Activated T-helper 17 cell treated with anti-CD3 and anti-CD28 coated beads, Interleukin-2, amount 50 U/mL, for 72 hours (primary cell): ENCODE measurements around the gene SH3D21. TPM values are rescaled to one million over a fixed set of nuclear protein-coding genes. Genes with fewer than 3 reads are reported as not detected.

Source experiments
- ATAC-seq: fragments of 150-1000 bp; cut with Tn5 transposase; replicated peaks from 2 replicates; pipeline ENCODE4 v1.10.0; 2021; ENCODE audit warnings: mild to moderate bottlenecking, moderate library complexity
- H3K27ac Mint-ChIP-seq: one replicate; pipeline ENCODE4 v1.8.0; 2022; ENCODE audit warnings: mixed read lengths
- H3K27me3 Mint-ChIP-seq: one replicate; pipeline ENCODE4 v1.8.0; 2022; ENCODE audit warnings: mixed read lengths
- H3K36me3 Mint-ChIP-seq: one replicate; pipeline ENCODE4 v1.8.0; 2022; ENCODE audit warnings: low read depth, mild to moderate bottlenecking, mixed read lengths
- H3K4me1 Mint-ChIP-seq: one replicate; pipeline ENCODE4 v1.8.0; 2022; ENCODE audit warnings: mixed read lengths
- H3K4me3 Mint-ChIP-seq: one replicate; pipeline ENCODE4 v1.8.0; 2022; ENCODE audit warnings: mild to moderate bottlenecking, mixed read lengths
- H3K9me3 Mint-ChIP-seq: one replicate; pipeline ENCODE4 v1.8.0; 2022; ENCODE audit warnings: mixed read lengths
- total RNA-seq, 2 donors: library from RNA; stranded (reverse); gene quantifications; one replicate each; pipeline ENCODE4 v1.2.3, GENCODE V29; 2022

SH3D21 gene
- total RNA-seq, 2 donors from 2014 or later = 24.4 to 245 TPM

DNA sequence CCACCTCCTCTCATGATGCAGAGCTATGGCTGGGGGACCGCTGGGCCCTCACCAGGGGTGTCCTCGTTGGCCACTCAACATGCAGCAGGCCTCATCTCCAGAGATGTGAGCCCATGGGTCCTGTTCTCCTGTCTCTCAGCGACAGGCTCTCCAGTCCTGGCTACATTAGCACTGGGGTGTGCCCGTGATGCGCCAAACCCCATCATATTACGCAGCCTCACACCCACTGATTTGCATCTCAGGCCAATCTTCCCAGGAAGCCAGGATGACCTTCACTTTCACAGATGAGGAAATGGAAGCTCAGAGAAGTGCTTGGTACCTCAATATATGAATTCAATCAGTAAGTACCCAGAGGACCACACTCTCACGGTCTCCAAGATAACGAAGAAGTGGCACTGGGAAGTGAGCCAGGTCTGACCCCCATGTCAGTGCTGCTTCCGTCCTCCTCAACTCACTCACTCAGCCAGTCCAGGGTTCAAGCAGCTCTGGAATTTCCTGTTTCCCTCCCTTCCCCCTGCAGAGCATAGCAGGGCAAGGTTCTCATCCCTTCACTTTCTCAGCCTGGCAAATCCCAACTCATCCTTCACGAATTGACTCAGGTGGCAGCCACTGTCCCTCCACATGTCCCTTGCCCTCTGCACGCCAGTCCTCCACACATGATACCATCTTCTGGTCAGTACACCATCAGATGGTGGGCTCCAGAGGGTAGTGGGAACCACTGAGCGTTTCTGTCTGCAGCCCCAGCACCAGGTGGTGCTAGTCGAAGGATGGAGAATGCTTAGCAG lies 46.1 kb downstream of the SH3D21 start:
- ATAC-seq = no peak
- H3K9me3 Mint-ChIP-seq = no peaks in the 10 kb centered on the region
- H3K36me3 Mint-ChIP-seq = peaks cover 64% of the 10 kb centered on the region
- H3K4me3 Mint-ChIP-seq = no peak overlapping the region
- no peaks in the 10 kb centered on the region for H3K27me3 Mint-ChIP-seq
- H3K27ac Mint-ChIP-seq = peak overlapping the region; percentile 34
- peaks cover 18% of the 10 kb centered on the region for H3K4me1 Mint-ChIP-seq

DNA sequence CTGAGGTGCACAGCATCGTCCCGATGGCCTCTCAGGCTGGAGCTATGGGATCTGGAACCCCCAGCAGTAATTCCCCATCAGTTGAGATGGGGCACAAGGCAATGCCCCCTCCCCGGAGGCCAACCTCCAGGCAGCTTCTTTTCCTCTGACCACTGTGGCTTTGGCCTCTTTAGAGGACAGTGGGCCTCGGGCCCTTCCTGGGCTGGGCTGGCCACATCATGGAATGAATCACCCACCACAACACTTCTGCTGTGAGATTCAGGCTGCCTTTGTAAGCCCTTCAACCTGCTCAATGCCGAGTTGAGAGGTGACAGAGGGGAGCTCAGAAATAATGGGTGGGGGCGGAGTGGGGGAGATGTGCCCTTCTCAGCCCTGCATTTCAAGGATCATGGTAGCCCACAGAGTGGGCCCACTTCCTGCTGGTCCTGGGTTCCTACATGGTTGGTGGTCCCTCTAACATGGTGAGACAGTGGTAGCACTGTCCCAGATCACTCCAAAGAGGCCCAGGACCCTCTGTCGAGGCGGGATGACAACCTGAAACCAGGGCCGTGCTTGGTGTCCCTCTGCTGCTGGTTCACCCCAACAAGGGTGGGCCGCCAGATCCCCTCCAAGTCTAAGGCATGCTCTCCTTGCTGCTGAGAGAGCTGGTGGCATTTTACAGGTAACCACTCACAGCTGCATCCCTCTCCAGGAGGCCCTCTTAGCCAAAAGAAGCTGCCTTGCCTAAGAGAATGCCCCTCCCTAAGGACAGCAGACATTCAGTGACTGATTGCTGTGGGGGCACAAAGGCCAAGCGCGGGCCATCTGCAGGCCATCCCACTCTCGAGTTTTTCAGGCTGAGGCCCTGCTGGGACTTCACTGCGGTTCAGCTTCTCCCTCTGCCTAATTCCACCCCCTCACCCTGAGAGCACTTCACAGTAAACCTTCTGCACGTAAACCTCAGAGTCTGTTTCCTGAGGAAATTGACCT lies 47.0 kb downstream of the SH3D21 start:
- Mint-ChIP-seq H3K4me1 (peaks cover 18% of the 10 kb centered on the region), H3K36me3 (peaks cover 64% of the 10 kb centered on the region), H3K27me3 (no peaks in the 10 kb centered on the region), H3K27ac (peak overlapping the region; percentile 34), H3K4me3 (no peak overlapping the region), H3K9me3 (no peaks in the 10 kb centered on the region)
- ATAC-seq = no peak

DNA sequence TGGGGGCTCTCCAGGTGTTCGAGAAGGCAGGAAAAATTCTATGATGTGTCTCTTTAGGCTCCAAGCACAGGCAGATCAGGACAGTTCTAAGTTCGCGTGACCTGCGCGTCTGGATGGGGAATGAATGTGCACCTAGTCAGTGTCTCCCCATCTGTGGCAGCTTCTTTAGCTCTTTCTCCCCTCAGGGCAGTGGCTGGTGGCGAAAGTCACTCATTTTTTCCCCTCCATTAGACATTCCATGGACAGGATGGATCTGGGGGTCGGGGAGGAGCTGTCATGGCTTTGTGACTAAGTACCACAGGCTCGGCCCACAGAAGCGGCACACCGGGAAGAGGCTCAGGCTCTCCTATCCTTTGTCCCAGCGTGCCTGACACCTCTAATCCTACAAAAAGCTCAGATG lies 48.3 kb downstream of the SH3D21 start:
- no peaks in the 10 kb centered on the region for H3K9me3 Mint-ChIP-seq
- H3K4me1 Mint-ChIP-seq = peaks cover 18% of the 10 kb centered on the region
- no peaks in the 10 kb centered on the region for H3K27me3 Mint-ChIP-seq
- ATAC-seq = no peak
- H3K4me3 Mint-ChIP-seq = no peak overlapping the region
- H3K27ac Mint-ChIP-seq = peak overlapping the region; percentile 54
- peaks cover 71% of the 10 kb centered on the region for H3K36me3 Mint-ChIP-seq

GRCh38 chr1:36355811-36356210 lies 49.6 kb downstream of the SH3D21 start:
- H3K27ac Mint-ChIP-seq = no peak overlapping the region
- no peak for ATAC-seq
- H3K36me3 Mint-ChIP-seq = peaks cover 74% of the 10 kb centered on the region
- H3K27me3 Mint-ChIP-seq = no peaks in the 10 kb centered on the region
- H3K4me3 Mint-ChIP-seq = no peak overlapping the region
- H3K9me3 Mint-ChIP-seq = no peaks in the 10 kb centered on the region
- peaks cover 20% of the 10 kb centered on the region for H3K4me1 Mint-ChIP-seq

GRCh38 chr1:36358514-36359084 lies 52.4 kb downstream of the SH3D21 start:
- no peak overlapping the region for H3K4me3 Mint-ChIP-seq
- no peak for ATAC-seq
- H3K4me1 Mint-ChIP-seq = peaks cover 6% of the 10 kb centered on the region
- H3K27me3 Mint-ChIP-seq = no peaks in the 10 kb centered on the region
- no peaks in the 10 kb centered on the region for H3K9me3 Mint-ChIP-seq
- peaks cover 86% of the 10 kb centered on the region for H3K36me3 Mint-ChIP-seq
- peak overlapping the region; percentile 95 for H3K27ac Mint-ChIP-seq

GRCh38 chr1:36359383-36359782 lies 53.2 kb downstream of the SH3D21 start:
- H3K27ac Mint-ChIP-seq = peak overlapping the region; percentile 95
- peak overlapping the region; percentile 61 for H3K4me3 Mint-ChIP-seq
- peaks cover 6% of the 10 kb centered on the region for H3K4me1 Mint-ChIP-seq
- ATAC-seq = no peak
- no peaks in the 10 kb centered on the region for H3K9me3 Mint-ChIP-seq
- H3K36me3 Mint-ChIP-seq = peaks cover 78% of the 10 kb centered on the region
- H3K27me3 Mint-ChIP-seq = no peaks in the 10 kb centered on the region

GRCh38 chr1:36359911-36360550 lies 53.9 kb downstream of the SH3D21 start:
- no peaks in the 10 kb centered on the region for H3K27me3 Mint-ChIP-seq
- no peaks in the 10 kb centered on the region for H3K9me3 Mint-ChIP-seq
- H3K4me1 Mint-ChIP-seq = peaks cover 6% of the 10 kb centered on the region
- ATAC-seq = peak; percentile 95
- peak overlapping the region; percentile 61 for H3K4me3 Mint-ChIP-seq
- peaks cover 74% of the 10 kb centered on the region for H3K36me3 Mint-ChIP-seq
- peak overlapping the region; percentile 95 for H3K27ac Mint-ChIP-seq

GRCh38 chr1:36365381-36365780 lies 59.2 kb downstream of the SH3D21 start:
- H3K4me1 Mint-ChIP-seq = peaks cover 14% of the 10 kb centered on the region
- no peak overlapping the region for H3K4me3 Mint-ChIP-seq
- H3K9me3 Mint-ChIP-seq = no peaks in the 10 kb centered on the region
- peaks cover 37% of the 10 kb centered on the region for H3K36me3 Mint-ChIP-seq
- no peaks in the 10 kb centered on the region for H3K27me3 Mint-ChIP-seq
- H3K27ac Mint-ChIP-seq = peak overlapping the region; percentile 91
- ATAC-seq = no peak

- Mint-ChIP-seq H3K4me1 (peaks cover 14% of the 10 kb centered on the region), H3K36me3 (peaks cover 37% of the 10 kb centered on the region), H3K9me3 (no peaks in the 10 kb centered on the region), H3K4me3 (peak overlapping the region; percentile 71), H3K27ac (peak overlapping the region; percentile 91), H3K27me3 (no peaks in the 10 kb centered on the region)
- peak; percentile 80 for ATAC-seq
Measured at GRCh38 chr1:36366091-36366661, 60.0 kb downstream of the SH3D21 start.

DNA sequence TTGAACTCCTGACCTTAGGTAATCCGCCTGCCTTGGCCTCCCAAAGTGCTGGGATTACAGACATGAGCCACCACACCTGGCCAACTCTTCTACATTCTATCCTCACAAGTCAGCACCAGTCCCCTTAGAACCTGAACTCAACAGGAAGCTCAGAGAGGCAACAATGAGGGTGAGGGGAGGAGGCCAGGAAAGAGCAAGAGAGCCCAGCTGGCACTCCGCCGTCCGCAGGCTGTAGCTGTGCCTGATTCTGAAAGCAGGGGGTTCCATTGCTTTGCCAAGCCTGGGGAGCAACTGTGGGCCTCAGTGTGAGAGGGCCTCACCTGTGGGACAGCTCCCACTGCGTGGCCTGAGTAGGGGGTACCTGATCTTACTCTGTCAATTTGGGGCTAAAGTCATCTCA lies 60.9 kb downstream of the SH3D21 start:
- Mint-ChIP-seq H3K27me3 (no peaks in the 10 kb centered on the region), H3K36me3 (peaks cover 28% of the 10 kb centered on the region), H3K27ac (peak overlapping the region; percentile 91), H3K4me3 (peak overlapping the region; percentile 71), H3K4me1 (peaks cover 14% of the 10 kb centered on the region), H3K9me3 (no peaks in the 10 kb centered on the region)
- no peak for ATAC-seq

- Mint-ChIP-seq H3K27me3 (no peaks in the 10 kb centered on the region), H3K9me3 (no peaks in the 10 kb centered on the region)
Measured at GRCh38 chr1:36367798-36368197, 61.6 kb downstream of the SH3D21 start.

GRCh38 chr1:36369061-36369861 lies 63.1 kb downstream of the SH3D21 start:
- peak; percentile 27 for ATAC-seq
- H3K4me3 Mint-ChIP-seq = no peak overlapping the region
- peaks cover 19% of the 10 kb centered on the region for H3K4me1 Mint-ChIP-seq
- no peaks in the 10 kb centered on the region for H3K9me3 Mint-ChIP-seq
- peaks cover 23% of the 10 kb centered on the region for H3K36me3 Mint-ChIP-seq
- H3K27ac Mint-ChIP-seq = peak overlapping the region; percentile 9
- no peaks in the 10 kb centered on the region for H3K27me3 Mint-ChIP-seq

More at GRCh38 chr1:36367798-36368197, 61.6 kb downstream of the SH3D21 start:
- ATAC-seq = no peak
- H3K27ac Mint-ChIP-seq = peak overlapping the region; percentile 91
- peak overlapping the region; percentile 71 for H3K4me3 Mint-ChIP-seq
- H3K36me3 Mint-ChIP-seq = peaks cover 21% of the 10 kb centered on the region
- H3K4me1 Mint-ChIP-seq = peaks cover 14% of the 10 kb centered on the region
